ENCODE measurements around the gene STXBP2. TPM values are rescaled to one million over a fixed set of nuclear protein-coding genes. Genes with fewer than 3 reads are reported as not detected.

Gene STXBP2
- total and polyA plus RNA-seq, 4 donors: 25.9 to 32.7 (median 27.2) TPM

DNA sequence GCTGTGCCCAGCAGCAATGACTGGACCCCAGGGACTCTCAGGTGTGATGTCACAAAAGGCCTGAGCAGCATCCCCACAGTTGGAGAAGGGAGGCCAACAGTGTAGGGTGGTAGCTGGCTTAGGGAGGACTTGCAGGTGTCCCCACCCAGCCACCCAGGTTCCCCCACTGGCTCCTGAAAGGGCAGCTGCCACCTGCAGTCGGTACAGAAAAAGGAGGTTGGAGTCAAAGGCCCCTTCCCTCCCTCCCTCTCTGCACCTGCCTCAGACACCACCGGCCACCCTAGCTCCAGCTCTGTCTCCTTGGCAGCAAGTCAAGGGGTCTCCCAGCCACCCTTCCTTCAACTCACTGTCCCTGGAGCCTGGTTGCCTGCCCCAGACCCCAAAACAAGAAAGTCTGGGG, 3.2 kb upstream of the STXBP2 start, which contains the start of gene PCP2:
TSS of gene PCP2 (minus strand) at position 22 of the 400 bp plus-strand sequence. CDS start 262 bp downstream, outside the sequence.
- Histone ChIP-seq H3K9me3 (ENCODE audit: control insufficient read depth in 4 of 4, low read length in 3 of 4) (no peaks in the 10 kb centered on the region), H3K4me3 (ENCODE audit: low read depth in 1 of 3, low read length in 3 of 3) (no peak within 1 kb of the TSS), H3K27ac (ENCODE audit: low read depth in 1 of 2, low read length in 2 of 2) (no peak within 1 kb of the TSS), H3K9ac (ENCODE audit: low read depth in 1 of 2, low read length in 2 of 2) (no peak within 1 kb of the TSS), H3K36me3 (ENCODE audit: control insufficient read depth in 4 of 4, insufficient read depth in 3 of 4, low read depth in 1 of 4, low read length in 3 of 4) (peaks cover 0 to 6% (median 0%) of the 10 kb centered on the region in 4 donors), H3K27me3 (ENCODE audit: control insufficient read depth in 4 of 4, insufficient read depth in 4 of 4, low read length in 3 of 4) (no peaks in the 10 kb centered on the region), H3K4me1 (ENCODE audit: control insufficient read depth in 4 of 4, insufficient read depth in 4 of 4, low read length in 3 of 4) (peaks cover 8 to 42% (median 30%) of the 10 kb centered on the region in 4 donors)
- 63% methylated on average over 2 of the region's 2 CpGs for WGBS
- TF ChIP-seq RAD21 (IDR thresholded peaks at IDR 0.05): no peak
- TF ChIP-seq ATF3 (IDR thresholded peaks at IDR 0.05): no peak
- no peak for TF ChIP-seq FOXA2 (IDR thresholded peaks at IDR 0.05)
- no peak for TF ChIP-seq FOXA1 (IDR thresholded peaks at IDR 0.05)
- no peak for TF ChIP-seq EGR1 (IDR thresholded peaks at IDR 0.05; ENCODE audit: low read depth in 2 of 2)
- no peak for TF ChIP-seq CTCF (IDR thresholded peaks at IDR 0.05; ENCODE audit: low read depth, low read length, missing input control)
- TF ChIP-seq, protein P1, sequence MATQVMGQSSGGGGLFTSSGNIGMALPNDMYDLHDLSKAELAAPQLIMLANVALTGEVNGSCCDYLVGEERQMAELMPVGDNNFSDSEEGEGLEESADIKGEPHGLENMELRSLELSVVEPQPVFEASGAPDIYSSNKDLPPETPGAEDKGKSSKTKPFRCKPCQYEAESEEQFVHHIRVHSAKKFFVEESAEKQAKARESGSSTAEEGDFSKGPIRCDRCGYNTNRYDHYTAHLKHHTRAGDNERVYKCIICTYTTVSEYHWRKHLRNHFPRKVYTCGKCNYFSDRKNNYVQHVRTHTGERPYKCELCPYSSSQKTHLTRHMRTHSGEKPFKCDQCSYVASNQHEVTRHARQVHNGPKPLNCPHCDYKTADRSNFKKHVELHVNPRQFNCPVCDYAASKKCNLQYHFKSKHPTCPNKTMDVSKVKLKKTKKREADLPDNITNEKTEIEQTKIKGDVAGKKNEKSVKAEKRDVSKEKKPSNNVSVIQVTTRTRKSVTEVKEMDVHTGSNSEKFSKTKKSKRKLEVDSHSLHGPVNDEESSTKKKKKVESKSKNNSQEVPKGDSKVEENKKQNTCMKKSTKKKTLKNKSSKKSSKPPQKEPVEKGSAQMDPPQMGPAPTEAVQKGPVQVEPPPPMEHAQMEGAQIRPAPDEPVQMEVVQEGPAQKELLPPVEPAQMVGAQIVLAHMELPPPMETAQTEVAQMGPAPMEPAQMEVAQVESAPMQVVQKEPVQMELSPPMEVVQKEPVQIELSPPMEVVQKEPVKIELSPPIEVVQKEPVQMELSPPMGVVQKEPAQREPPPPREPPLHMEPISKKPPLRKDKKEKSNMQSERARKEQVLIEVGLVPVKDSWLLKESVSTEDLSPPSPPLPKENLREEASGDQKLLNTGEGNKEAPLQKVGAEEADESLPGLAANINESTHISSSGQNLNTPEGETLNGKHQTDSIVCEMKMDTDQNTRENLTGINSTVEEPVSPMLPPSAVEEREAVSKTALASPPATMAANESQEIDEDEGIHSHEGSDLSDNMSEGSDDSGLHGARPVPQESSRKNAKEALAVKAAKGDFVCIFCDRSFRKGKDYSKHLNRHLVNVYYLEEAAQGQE (IDR thresholded peaks at IDR 0.05): no peak
- TF ChIP-seq GABPA (IDR thresholded peaks at IDR 0.05 in 1 of 2, conservative IDR thresholded peaks at IDR 0.05 in 1 of 2): no peak
- TF ChIP-seq ZBTB33 (IDR thresholded peaks at IDR 0.05): no peak
- TF ChIP-seq MAX (IDR thresholded peaks at IDR 0.05): no peak
- no peak for TF ChIP-seq SP1 (IDR thresholded peaks at IDR 0.05)
- no peak for TF ChIP-seq JUND (IDR thresholded peaks at IDR 0.05)
- no peak for TF ChIP-seq YY1 (IDR thresholded peaks at IDR 0.05)
- no peak for TF ChIP-seq RXRA (IDR thresholded peaks at IDR 0.05)
- TF ChIP-seq HNF4G (IDR thresholded peaks at IDR 0.05): no peak
- TF ChIP-seq TAF1 (conservative IDR thresholded peaks at IDR 0.05): no peak
- TF ChIP-seq NR2F2 (IDR thresholded peaks at IDR 0.05): no peak
- no peak for DNase-seq (ENCODE audit: low spot score)
